ENCODE measurements around the gene ROBO3.

The ROBO3 gene

GRCh38 chr11:124875943-124876817, 10.9 kb downstream of the ROBO3 start:
- DNase-seq (ENCODE audit: low read depth in 2 of 2): peak; percentile 66 to 74

GRCh38 chr11:124876818-124877630, 11.8 kb downstream of the ROBO3 start:
- no peak for DNase-seq (ENCODE audit: low read depth in 2 of 2)

GRCh38 chr11:124877631-124877909, 12.3 kb downstream of the ROBO3 start:
- no peak for DNase-seq (ENCODE audit: low read depth in 2 of 2)

- DNase-seq (ENCODE audit: low read depth in 2 of 2): no peak
Observed at GRCh38 chr11:124877910-124878758, 12.9 kb downstream of the ROBO3 start.

GRCh38 chr11:124878759-124879492, 13.7 kb downstream of the ROBO3 start:
- no peak for DNase-seq (ENCODE audit: low read depth in 2 of 2)

- DNase-seq (ENCODE audit: low read depth in 2 of 2): no peak
Observed at GRCh38 chr11:124879493-124880289, 14.5 kb downstream of the ROBO3 start.

GRCh38 chr11:124880290-124880611, 15.0 kb downstream of the ROBO3 start:
- DNase-seq (ENCODE audit: low read depth in 2 of 2): no peak

GRCh38 chr11:124880958-124881357, 15.7 kb downstream of the ROBO3 start:
- no peak for DNase-seq (ENCODE audit: low read depth in 2 of 2)

- DNase-seq (ENCODE audit: low read depth in 2 of 2): no peak
Observed at GRCh38 chr11:124882339-124883071, 17.3 kb downstream of the ROBO3 start.

GRCh38 chr11:124884340-124884739, 19.1 kb downstream of the ROBO3 start:
- DNase-seq (ENCODE audit: low read depth in 2 of 2): no peak

GRCh38 chr11:124884869-124885479, 19.7 kb downstream of the ROBO3 start:
- no peak for DNase-seq (ENCODE audit: low read depth in 2 of 2)

GRCh38 chr11:124886476-124886875, 21.2 kb downstream of the ROBO3 start:
- no peak for DNase-seq (ENCODE audit: low read depth in 2 of 2)

- no peak for DNase-seq (ENCODE audit: low read depth in 2 of 2)
Observed at GRCh38 chr11:124886978-124887666, 21.9 kb downstream of the ROBO3 start.

GRCh38 chr11:124887667-124888013, 22.4 kb downstream of the ROBO3 start:
- DNase-seq (ENCODE audit: low read depth in 2 of 2): no peak

- DNase-seq (ENCODE audit: low read depth in 2 of 2): no peak
Observed at GRCh38 chr11:124889191-124890091, 24.2 kb downstream of the ROBO3 start.

- no peak for DNase-seq (ENCODE audit: low read depth in 2 of 2)
Observed at GRCh38 chr11:124890151-124890550, 24.9 kb downstream of the ROBO3 start.

GRCh38 chr11:124890683-124891372, 25.6 kb downstream of the ROBO3 start:
- no peak for DNase-seq (ENCODE audit: low read depth in 2 of 2)

Measured in stimulated activated CD8-positive, alpha-beta memory T cell treated with anti-CD3 and anti-CD28 coated beads, Interleukin-2, amount 100 ng/mL, for 48 hours (primary cell).